H1 (cell line): ENCODE results near the gene MRS2. TPM values are rescaled to one million over a fixed set of nuclear protein-coding genes. Genes with fewer than 3 reads are reported as not detected.
A peak's percentile ranks its signal among the peaks of the same experiment; 100 is the strongest.

ENCODE experiments used
- CTCF ChIA-PET: fragments of 300-600 bp; sonication (Branson Sonifier 250); formaldehyde crosslinking; loops from one replicate; lab custom pipeline; 2021; ENCODE audit not compliant: partially characterized antibody; lab: Charles Lee
- POLR2A ChIA-PET: fragments of 300-600 bp; sonication (Branson Sonifier 250); formaldehyde crosslinking; loops from one replicate; lab custom pipeline; 2021; ENCODE audit warnings: inconsistent platforms; ENCODE audit not compliant: partially characterized antibody; lab: Charles Lee
- DNase-seq, 2 experiments: peaks; one replicate each; pipeline versions ENCODE4 v3.0.0 to v3.0.0-alpha.2; 2010 to 2022; ENCODE audit warnings: low spot score in 2 of 2, low read depth in 1 of 2, mixed read lengths in 1 of 2
- FAIRE-seq: peaks from 2 replicates; lab custom pipeline; 2011; peaks lifted over from hg19 to GRCh38; lab: Jason Lieb, UNC
- H2AFZ ChIP-seq: 2 replicates; pipeline ENCODE4 v1.8.1; 2012; ENCODE audit warnings: low read length, inconsistent platforms
- H2AK5ac ChIP-seq: 2 replicates; pipeline ENCODE4 v1.6.1; 2013; ENCODE audit warnings: low read depth, low read length
- H2BK120ac ChIP-seq: replicated peaks from 2 replicates; pipeline ENCODE3; 2013; ENCODE audit warnings: low read depth, low read length, inconsistent platforms
- H2BK12ac ChIP-seq: 2 replicates; pipeline ENCODE4 v1.6.1; 2013; ENCODE audit warnings: low read depth, low read length
- H2BK15ac ChIP-seq: 2 replicates; pipeline ENCODE4 v1.6.1; 2013; ENCODE audit warnings: low read length
- H2BK20ac ChIP-seq: 2 replicates; pipeline ENCODE4 v1.6.1; 2013; ENCODE audit warnings: low read length
- H2BK5ac ChIP-seq: 2 replicates; pipeline ENCODE4 v1.6.1; 2013; ENCODE audit warnings: low read depth, low read length
- H3K14ac ChIP-seq: 2 replicates; pipeline ENCODE4 v1.6.1; 2013; ENCODE audit warnings: inconsistent platforms; ENCODE audit not compliant: insufficient read length
- H3K18ac ChIP-seq: 2 replicates; pipeline ENCODE4 v1.6.1; 2013; ENCODE audit warnings: low read length; ENCODE audit errors: extremely low read depth
- H3K23ac ChIP-seq: 2 replicates; pipeline ENCODE4 v1.6.1; 2013; ENCODE audit warnings: inconsistent platforms; ENCODE audit not compliant: insufficient read length
- H3K23me2 ChIP-seq: 2 replicates; pipeline ENCODE4 v1.6.1; 2013; ENCODE audit warnings: low read depth, low read length
- H3K27ac ChIP-seq: 2 replicates; pipeline ENCODE4 v1.6.1; 2011; ENCODE audit warnings: low read depth, low read length, inconsistent platforms
- H3K27me3 ChIP-seq, 4 experiments: replicated peaks in 1 of 4; 1 replicate in 1 of 4; 2 replicates in 3 of 4; pipeline versions ENCODE4 v1.6.1 to v1.8.1; 2011 to 2013; ENCODE audit warnings: low read length in 3 of 4, mild to moderate bottlenecking in 3 of 4, inconsistent platforms in 2 of 4, mixed read lengths in 2 of 4, moderate library complexity in 1 of 4; ENCODE audit not compliant: control insufficient read depth in 3 of 4, insufficient read depth in 3 of 4; ENCODE audit errors: extremely low read depth in 1 of 4
- H3K36me3 ChIP-seq, 4 experiments: 2 replicates each; pipeline versions ENCODE4 v1.6.1 to v1.8.1; 2011 to 2013; ENCODE audit warnings: mild to moderate bottlenecking in 4 of 4, low read length in 3 of 4, moderate library complexity in 2 of 4, control low read depth in 1 of 4, inconsistent platforms in 1 of 4; ENCODE audit not compliant: insufficient read depth in 4 of 4, control insufficient read depth in 2 of 4
- H3K4ac ChIP-seq: replicated peaks from 2 replicates; pipeline ENCODE3; 2013; ENCODE audit warnings: low read length, low read depth, mixed read lengths, inconsistent platforms; ENCODE audit not compliant: insufficient read length
- H3K4me1 ChIP-seq, 4 experiments: replicated peaks in 1 of 4; 1 replicate in 1 of 4; 2 replicates in 3 of 4; pipeline versions ENCODE4 v1.6.1 to v1.8.1; 2011 to 2013; ENCODE audit warnings: low read length in 3 of 4, inconsistent platforms in 2 of 4, mixed read lengths in 1 of 4; ENCODE audit not compliant: insufficient read depth in 4 of 4, control insufficient read depth in 3 of 4
- H3K4me2 ChIP-seq, 2 experiments: 2 replicates each; pipeline versions ENCODE4 v1.6.1 to v1.8.1; 2011 to 2013; ENCODE audit warnings: low read depth in 2 of 2, low read length in 2 of 2, control low read depth in 1 of 2, inconsistent platforms in 1 of 2, mild to moderate bottlenecking in 1 of 2; ENCODE audit not compliant: insufficient read depth in 1 of 2
- H3K4me3 ChIP-seq, 4 experiments: fragments of 200-600, 300-600 bp in 1 of 4; sonication (generic), shearing (Covaris generic), sonication (Bioruptor Twin) in 1 of 4; 2 replicates each; pipeline versions ENCODE4 v1.5.1 to v1.8.1; 2011 to 2016; ENCODE audit warnings: low read length in 4 of 4, low read depth in 3 of 4, control low read depth in 2 of 4, inconsistent platforms in 2 of 4, mild to moderate bottlenecking in 2 of 4, mixed read lengths in 1 of 4, moderate library complexity in 1 of 4; ENCODE audit not compliant: insufficient read depth in 2 of 4; ENCODE audit errors: extremely low read depth in 1 of 4
- H3K56ac ChIP-seq: replicated peaks from 2 replicates; pipeline ENCODE3; 2013; ENCODE audit warnings: low read depth, mild to moderate bottlenecking, mixed read lengths, low read length, inconsistent platforms; ENCODE audit not compliant: insufficient read length
- H3K79me1 ChIP-seq: 2 replicates; pipeline ENCODE4 v1.6.1; 2013; ENCODE audit warnings: low read depth, low read length, control low read depth
- H3K79me2 ChIP-seq, 2 experiments: 2 replicates each; pipeline versions ENCODE4 v1.6.1 to v1.8.1; 2012 to 2013; ENCODE audit warnings: low read length in 2 of 2, mild to moderate bottlenecking in 2 of 2, inconsistent platforms in 1 of 2; ENCODE audit not compliant: insufficient read depth in 2 of 2, control insufficient read depth in 1 of 2
- H3K9ac ChIP-seq, 4 experiments: replicated peaks in 1 of 4; 1 replicate in 1 of 4; 2 replicates in 3 of 4; pipeline versions ENCODE4 v1.6.1 to v1.8.1; 2011 to 2013; ENCODE audit warnings: low read depth in 3 of 4, low read length in 3 of 4, control low read depth in 2 of 4, mild to moderate bottlenecking in 2 of 4, moderate library complexity in 2 of 4, inconsistent platforms in 1 of 4; ENCODE audit errors: extremely low read depth in 1 of 4
- H3K9me3 ChIP-seq, 2 experiments: 2 replicates each; pipeline versions ENCODE4 v1.6.1 to v1.8.1; 2012 to 2013; ENCODE audit warnings: mild to moderate bottlenecking in 2 of 2, moderate library complexity in 2 of 2, control low read depth in 1 of 2, inconsistent platforms in 1 of 2, low read depth in 1 of 2, low read length in 1 of 2, mixed read lengths in 1 of 2; ENCODE audit not compliant: insufficient read depth in 2 of 2
- H4K20me1 ChIP-seq, 2 experiments: replicated peaks in 1 of 2; 2 replicates each; pipeline versions ENCODE3 to v1.8.1; 2011 to 2013; ENCODE audit warnings: inconsistent platforms in 2 of 2, low read length in 2 of 2, mild to moderate bottlenecking in 1 of 2; ENCODE audit not compliant: insufficient read depth in 2 of 2, control insufficient read depth in 1 of 2
- H4K5ac ChIP-seq: 2 replicates; pipeline ENCODE4 v1.6.1; 2013; ENCODE audit warnings: low read length, low read depth, mixed read lengths, inconsistent platforms; ENCODE audit not compliant: insufficient read length
- H4K8ac ChIP-seq: 2 replicates; pipeline ENCODE4 v1.8.0; 2013; ENCODE audit warnings: mild to moderate bottlenecking, moderate library complexity, low read length, inconsistent platforms; ENCODE audit not compliant: insufficient read depth; ENCODE audit errors: extremely low read depth
- H4K91ac ChIP-seq: replicated peaks from 2 replicates; pipeline ENCODE3; 2013; ENCODE audit warnings: low read length, mixed read lengths, inconsistent platforms; ENCODE audit not compliant: insufficient read length
- HDAC2 ChIP-seq, 2 experiments: fragments of 300-600 bp in 1 of 2; sonication (generic) in 1 of 2; IDR thresholded peaks; 2 replicates each; pipeline ENCODE4 v1.6.1; 2011 to 2012; ENCODE audit warnings: low read depth in 2 of 2, low read length in 2 of 2, mild to moderate bottlenecking in 2 of 2, moderate library complexity in 2 of 2, borderline replicate concordance in 1 of 2, inconsistent platforms in 1 of 2
- NANOG ChIP-seq: IDR thresholded peaks from 2 replicates; pipeline ENCODE4 v1.6.1; 2011; ENCODE audit warnings: low read length, low read depth, mild to moderate bottlenecking, inconsistent platforms; ENCODE audit not compliant: insufficient read depth, poor library complexity, severe bottlenecking
- RAD21 ChIP-seq, 2 experiments: IDR thresholded peaks in 1 of 2; conservative IDR thresholded peaks in 1 of 2; 2 replicates each; pipeline ENCODE4 v1.6.1; 2011; ENCODE audit warnings: low read depth in 2 of 2, low read length in 2 of 2, improper control_type of control experiment in 1 of 2, inconsistent platforms in 1 of 2, mild to moderate bottlenecking in 1 of 2, moderate library complexity in 1 of 2
- SAP30 ChIP-seq: fragments of 300-600 bp; sonication (generic); IDR thresholded peaks from 2 replicates; pipeline ENCODE4 v1.7.1; 2012; ENCODE audit warnings: low read length, moderate library complexity, mild to moderate bottlenecking, inconsistent platforms; ENCODE audit not compliant: insufficient read depth, insufficient replicate concordance
- SP2 ChIP-seq: IDR thresholded peaks from 2 replicates; pipeline ENCODE4 v1.6.1; 2012; ENCODE audit warnings: mild to moderate bottlenecking, low read length, inconsistent platforms
- SRF ChIP-seq: IDR thresholded peaks from 2 replicates; pipeline ENCODE4 v1.6.1; 2011; ENCODE audit warnings: mild to moderate bottlenecking, low read depth, low read length, moderate library complexity
- whole genome bisulfite sequencing, 2 experiments: shearing (Covaris generic) in 1 of 2; methylation state at CpG; one replicate each; pipeline versions ENCODE4 v1.1.6 to v1.1.7; 2013 to 2015; ENCODE audit warnings: low lambda C conversion rate in 2 of 2, mixed read lengths in 2 of 2, inconsistent platforms in 1 of 2, low coverage in 1 of 2, missing lambda C conversion rate in 1 of 2; ENCODE audit not compliant: insufficient replicate concordance in 2 of 2, insufficient coverage in 1 of 2, insufficient read length in 1 of 2; ENCODE audit errors: extremely low coverage in 1 of 2, missing lambda C conversion rate in 1 of 2; 5-methylcytosine and 5-hydroxymethylcytosine counted together
- polyA plus RNA-seq, 7 experiments: library from polyadenylated mRNA; depleted of rRNA in 3 of 7; stranded (reverse) in 5 of 7; unstranded in 2 of 7; fragments of >200 nt in 5 of 7; fragments of 200-250 nt in 2 of 7; gene quantifications; 1 replicate in 5 of 7; 2 replicates in 1 of 7; 4 replicates in 1 of 7; pipeline versions ENCODE4 v1.2.1 to v1.2.3, GENCODE V29; 2011 to 2013; ENCODE audit warnings: missing spikeins in 2 of 7, mixed read lengths in 2 of 7
- total RNA-seq: library from RNA; stranded (reverse); fragmentation: NEBNext Ultra II Directional; extraction: Animal tissue kit (Norgen Biotek cat#: 25700); gene quantifications from 2 replicates; pipeline ENCODE4 v1.2.1, GENCODE V29; 2021
- TF ChIP-seq, protein P1 (sequence below), 3 experiments: IDR thresholded peaks; 1 replicate in 2 of 3; 2 replicates in 1 of 3; pipeline versions ENCODE4 v1.5.1 to v1.6.1; 2011; ENCODE audit warnings: low read length in 3 of 3, mild to moderate bottlenecking in 3 of 3, inconsistent platforms in 2 of 3, low read depth in 1 of 3, moderate library complexity in 1 of 3; ENCODE audit not compliant: insufficient read depth in 1 of 3; ENCODE audit errors: control extremely low read depth in 1 of 3
- TF ChIP-seq, protein P2 (sequence below): IDR thresholded peaks from 2 replicates; pipeline ENCODE4 v1.6.1; 2011; ENCODE audit warnings: low read length, improper control_type of control experiment

The MRS2 gene
- total and polyA plus RNA-seq, 2 of the 8 experiments (the other 6 are each of a cell fraction or from before 2014, with no cell fraction given): 51.2 to 67.5 TPM

DNA sequence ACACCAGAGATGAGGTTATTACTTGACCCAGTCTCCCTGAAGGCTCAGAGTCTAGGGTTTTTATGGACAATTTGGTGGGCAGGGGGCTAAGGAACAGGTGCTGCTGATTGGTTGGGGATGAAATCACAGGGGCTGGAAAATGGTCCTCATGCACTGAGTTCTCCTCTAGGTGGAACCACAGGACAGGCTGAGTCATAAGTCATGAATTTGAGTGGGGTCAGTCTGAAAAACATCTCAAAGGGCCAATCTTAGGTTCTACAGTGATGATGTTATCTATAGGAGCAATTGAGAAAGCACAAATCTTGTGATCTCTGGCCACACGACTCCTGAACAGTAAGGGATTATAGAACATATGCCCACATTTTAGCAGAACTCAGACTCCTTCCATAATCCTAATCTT lies 5.9 kb upstream of the MRS2 start:
- ChIA-PET CTCF (interaction anchor here (0.9 to 1.5 kb wide), 2 partner anchors 105 to 114 kb away, joined by 3 to 5 read pairs; no protein-coding TSS in a partner anchor), POLR2A (interaction anchor here (0.6 kb wide), 1 partner anchor 25 kb away, joined by 3 read pairs; no protein-coding TSS in a partner anchor)
- H3K4me2 ChIP-seq: no peak overlapping the region
- no peak overlapping the region for H3K56ac ChIP-seq
- no peak overlapping the region for H4K8ac ChIP-seq
- no peak overlapping the region for H3K4ac ChIP-seq
- H3K4me3 ChIP-seq: no peak overlapping the region
- DNase-seq (no peak), FAIRE-seq (no peak)
- no peaks in the 10 kb centered on the region for H3K27me3 ChIP-seq
- H3K79me2 ChIP-seq: 0 out of 4 replicates have a peak, but pooled peaks cover 0 to 2% of the 10 kb centered on the region in 2 experiments
- H3K27ac ChIP-seq: no peak overlapping the region
- 0 out of 2 replicates have a peak overlapping the region, but pooled peaks have one; percentile 75 for H2BK20ac ChIP-seq
- no peak overlapping the region for H3K23ac ChIP-seq
- H2AK5ac ChIP-seq: no peak overlapping the region
- H4K20me1 ChIP-seq: no peaks in the 10 kb centered on the region
- peaks cover 14% of the 10 kb centered on the region in 2 experiments for H3K9me3 ChIP-seq
- no peak overlapping the region for H3K18ac ChIP-seq
- H3K36me3 ChIP-seq: peaks cover 0 to 2% (median 0%) of the 10 kb centered on the region in 4 experiments; a peak in 1 of 8 replicates
- H2BK15ac ChIP-seq: 0 out of 2 replicates have a peak overlapping the region, but pooled peaks have one; percentile 2
- H2AFZ ChIP-seq: no peak overlapping the region
- WGBS, 2 experiments: 57% methylated on average over 1 of the region's 1 CpG; no CpG with 5 or more reads in 1 of the 2 experiments
- H3K23me2 ChIP-seq: no peaks in the 10 kb centered on the region
- peaks cover 0 to 12% (median 8%) of the 10 kb centered on the region in 4 experiments; a peak in 5 of 7 replicates for H3K4me1 ChIP-seq
- no peaks in the 10 kb centered on the region for H3K79me1 ChIP-seq
- no peak overlapping the region for H4K91ac ChIP-seq
- H4K5ac ChIP-seq: no peak overlapping the region
- no peak overlapping the region for H3K9ac ChIP-seq
- H2BK120ac ChIP-seq: no peak overlapping the region
- H2BK5ac ChIP-seq: no peak overlapping the region
- H2BK12ac ChIP-seq: no peak overlapping the region
- no peak overlapping the region for H3K14ac ChIP-seq
- TF ChIP-seq, protein P1, sequence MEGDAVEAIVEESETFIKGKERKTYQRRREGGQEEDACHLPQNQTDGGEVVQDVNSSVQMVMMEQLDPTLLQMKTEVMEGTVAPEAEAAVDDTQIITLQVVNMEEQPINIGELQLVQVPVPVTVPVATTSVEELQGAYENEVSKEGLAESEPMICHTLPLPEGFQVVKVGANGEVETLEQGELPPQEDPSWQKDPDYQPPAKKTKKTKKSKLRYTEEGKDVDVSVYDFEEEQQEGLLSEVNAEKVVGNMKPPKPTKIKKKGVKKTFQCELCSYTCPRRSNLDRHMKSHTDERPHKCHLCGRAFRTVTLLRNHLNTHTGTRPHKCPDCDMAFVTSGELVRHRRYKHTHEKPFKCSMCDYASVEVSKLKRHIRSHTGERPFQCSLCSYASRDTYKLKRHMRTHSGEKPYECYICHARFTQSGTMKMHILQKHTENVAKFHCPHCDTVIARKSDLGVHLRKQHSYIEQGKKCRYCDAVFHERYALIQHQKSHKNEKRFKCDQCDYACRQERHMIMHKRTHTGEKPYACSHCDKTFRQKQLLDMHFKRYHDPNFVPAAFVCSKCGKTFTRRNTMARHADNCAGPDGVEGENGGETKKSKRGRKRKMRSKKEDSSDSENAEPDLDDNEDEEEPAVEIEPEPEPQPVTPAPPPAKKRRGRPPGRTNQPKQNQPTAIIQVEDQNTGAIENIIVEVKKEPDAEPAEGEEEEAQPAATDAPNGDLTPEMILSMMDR (IDR thresholded peaks at IDR 0.05; ENCODE audit: control extremely low read depth in 1 of 3, insufficient read depth in 1 of 3, low read depth in 1 of 3, low read length in 3 of 3): peak in 1 of 3 experiments; percentile 13; a peak in 1 of 4 replicates
- no peak for TF ChIP-seq SAP30
- TF ChIP-seq, protein P2, sequence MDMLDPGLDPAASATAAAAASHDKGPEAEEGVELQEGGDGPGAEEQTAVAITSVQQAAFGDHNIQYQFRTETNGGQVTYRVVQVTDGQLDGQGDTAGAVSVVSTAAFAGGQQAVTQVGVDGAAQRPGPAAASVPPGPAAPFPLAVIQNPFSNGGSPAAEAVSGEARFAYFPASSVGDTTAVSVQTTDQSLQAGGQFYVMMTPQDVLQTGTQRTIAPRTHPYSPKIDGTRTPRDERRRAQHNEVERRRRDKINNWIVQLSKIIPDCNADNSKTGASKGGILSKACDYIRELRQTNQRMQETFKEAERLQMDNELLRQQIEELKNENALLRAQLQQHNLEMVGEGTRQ: no peak
- peak; percentile 22 to 26; a peak in 3 of 4 replicates for TF ChIP-seq RAD21 (IDR thresholded peaks at IDR 0.05 in 1 of 2, conservative IDR thresholded peaks at IDR 0.05 in 1 of 2; ENCODE audit: low read depth in 2 of 2, low read length in 2 of 2)
- no peak for TF ChIP-seq NANOG
- no peak for TF ChIP-seq SRF
- no peak for TF ChIP-seq SP2
- TF ChIP-seq HDAC2 (IDR thresholded peaks at IDR 0.05; ENCODE audit: borderline replicate concordance in 1 of 2, low read depth in 2 of 2, low read length in 2 of 2): no peak
